H9 (cell line): Measurements from ENCODE around the gene KRT222. TPM values are rescaled to one million over a fixed set of nuclear protein-coding genes. Genes with fewer than 3 reads are reported as not detected.

Source experiments
- DNase-seq: peaks from one replicate; pipeline ENCODE4 v3.0.0-alpha.2; 2017
- H2AFZ ChIP-seq: one replicate; pipeline ENCODE4 v1.6.1; 2013; ENCODE audit warnings: mild to moderate bottlenecking, low read length, control low read depth, moderate library complexity
- H2AK5ac ChIP-seq: 2 replicates; pipeline ENCODE4 v1.6.1; 2013; ENCODE audit warnings: low read length, control low read depth, mixed read lengths; ENCODE audit not compliant: insufficient read length
- H2BK120ac ChIP-seq: one replicate; pipeline ENCODE4 v1.6.1; 2013; ENCODE audit warnings: low read depth, mild to moderate bottlenecking, low read length, control low read depth, inconsistent platforms; ENCODE audit not compliant: poor library complexity, severe bottlenecking
- H2BK12ac ChIP-seq: 2 replicates; pipeline ENCODE4 v1.6.1; 2013; ENCODE audit warnings: low read length, control low read depth, mixed read lengths, low read depth; ENCODE audit not compliant: insufficient read length
- H2BK15ac ChIP-seq: 2 replicates; pipeline ENCODE4 v1.6.1; 2013; ENCODE audit warnings: low read depth, low read length, control low read depth
- H2BK20ac ChIP-seq: one replicate; pipeline ENCODE4 v1.6.1; 2013; ENCODE audit warnings: low read depth, mild to moderate bottlenecking, low read length, control low read depth, inconsistent platforms; ENCODE audit not compliant: poor library complexity, severe bottlenecking
- H2BK5ac ChIP-seq: 2 replicates; pipeline ENCODE4 v1.6.1; 2013; ENCODE audit warnings: low read length, control low read depth, mixed read lengths; ENCODE audit not compliant: insufficient read length
- H3K14ac ChIP-seq: 2 replicates; pipeline ENCODE4 v1.6.1; 2013; ENCODE audit warnings: low read length, control low read depth; ENCODE audit not compliant: insufficient read depth
- H3K18ac ChIP-seq: 2 replicates; pipeline ENCODE4 v1.6.1; 2013; ENCODE audit warnings: low read depth, mild to moderate bottlenecking, mixed read lengths, low read length, control low read depth; ENCODE audit not compliant: insufficient read length
- H3K23ac ChIP-seq: 2 replicates; pipeline ENCODE4 v1.6.1; 2013; ENCODE audit warnings: low read length, control low read depth, mixed read lengths, low read depth; ENCODE audit not compliant: insufficient read length
- H3K23me2 ChIP-seq: 2 replicates; pipeline ENCODE4 v1.6.1; 2013; ENCODE audit warnings: low read depth, mild to moderate bottlenecking, mixed read lengths, low read length, control low read depth; ENCODE audit not compliant: insufficient read length, poor library complexity, severe bottlenecking
- H3K27ac ChIP-seq: 2 replicates; pipeline ENCODE4 v1.5.1; 2013; ENCODE audit warnings: low read length, control low read depth, mixed read lengths, low read depth; ENCODE audit not compliant: insufficient read length
- H3K27me3 ChIP-seq: 2 replicates; pipeline ENCODE4 v1.6.1; 2013; ENCODE audit warnings: low read length, control low read depth, inconsistent platforms; ENCODE audit not compliant: insufficient read depth
- H3K4ac ChIP-seq: 2 replicates; pipeline ENCODE4 v1.6.1; 2013; ENCODE audit warnings: low read depth, mild to moderate bottlenecking, control low read depth, inconsistent platforms, low read length, moderate library complexity
- H3K4me1 ChIP-seq: 2 replicates; pipeline ENCODE4 v1.6.1; 2013; ENCODE audit warnings: low read length, control low read depth, inconsistent platforms; ENCODE audit not compliant: insufficient read depth
- H3K4me2 ChIP-seq: 2 replicates; pipeline ENCODE4 v1.6.1; 2013; ENCODE audit warnings: low read length, control low read depth, mixed read lengths; ENCODE audit not compliant: insufficient read length, insufficient read depth
- H3K56ac ChIP-seq: 2 replicates; pipeline ENCODE4 v1.6.1; 2013; ENCODE audit warnings: low read depth, mild to moderate bottlenecking, mixed read lengths, low read length, control low read depth; ENCODE audit not compliant: insufficient read length
- H3K79me1 ChIP-seq: 2 replicates; pipeline ENCODE4 v1.6.1; 2013; ENCODE audit warnings: low read depth, mild to moderate bottlenecking, moderate library complexity, low read length, control low read depth, inconsistent platforms; ENCODE audit not compliant: insufficient read depth, poor library complexity, severe bottlenecking
- H3K79me2 ChIP-seq: 2 replicates; pipeline ENCODE4 v1.6.1; 2013; ENCODE audit warnings: low read length, control low read depth, inconsistent platforms; ENCODE audit not compliant: insufficient read depth
- H3K9ac ChIP-seq: 2 replicates; pipeline ENCODE4 v1.6.1; 2013; ENCODE audit warnings: low read length, control low read depth, mixed read lengths; ENCODE audit not compliant: insufficient read length; ENCODE audit errors: extremely low read depth
- H3K9me3 ChIP-seq: one replicate; pipeline ENCODE4 v1.6.1; 2013; ENCODE audit warnings: low read depth, low read length, inconsistent platforms; ENCODE audit not compliant: control insufficient read depth
- H3T11ph ChIP-seq: one replicate; pipeline ENCODE4 v1.6.1; 2013; ENCODE audit warnings: mild to moderate bottlenecking, low read length, control low read depth, inconsistent platforms
- H4K20me1 ChIP-seq: one replicate; pipeline ENCODE4 v1.6.1; 2013; ENCODE audit not compliant: control insufficient read depth, insufficient read length, insufficient read depth
- H4K5ac ChIP-seq: 2 replicates; pipeline ENCODE4 v1.6.1; 2013; ENCODE audit warnings: low read depth, mild to moderate bottlenecking, mixed read lengths, low read length, control low read depth; ENCODE audit not compliant: insufficient read length
- H4K8ac ChIP-seq: replicated peaks from 2 replicates; pipeline ENCODE4 v1.6.1; 2013; ENCODE audit warnings: low read length, control low read depth, mixed read lengths, low read depth; ENCODE audit not compliant: insufficient read length
- H4K91ac ChIP-seq: 2 replicates; pipeline ENCODE4 v1.6.1; 2013; ENCODE audit warnings: low read depth, mild to moderate bottlenecking, moderate library complexity, mixed read lengths, low read length, control low read depth; ENCODE audit not compliant: insufficient read length
- H3K27ac Mint-ChIP-seq, 3 experiments: 2 replicates in 2 of 3; 3 replicates in 1 of 3; pipeline ENCODE4 v1.8.0; 2020 to 2021; ENCODE audit warnings: mixed read lengths in 3 of 3, mild to moderate bottlenecking in 1 of 3, moderate library complexity in 1 of 3
- H3K27me3 Mint-ChIP-seq: 2 replicates; pipeline ENCODE4 v1.8.0; 2021; ENCODE audit warnings: low read depth, mild to moderate bottlenecking, moderate library complexity, mixed read lengths
- H3K36me3 Mint-ChIP-seq, 3 experiments: 2 replicates in 2 of 3; 3 replicates in 1 of 3; pipeline ENCODE4 v1.8.0; 2020 to 2021; ENCODE audit warnings: low read depth in 3 of 3, mixed read lengths in 3 of 3; ENCODE audit not compliant: insufficient read depth in 1 of 3
- H3K4me1 Mint-ChIP-seq, 2 experiments: 2 replicates each; pipeline ENCODE4 v1.8.0; 2020; ENCODE audit warnings: mixed read lengths in 2 of 2
- H3K4me3 Mint-ChIP-seq, 2 experiments: 2 replicates in 1 of 2; 3 replicates in 1 of 2; pipeline ENCODE4 v1.8.0; 2020 to 2021; ENCODE audit warnings: mild to moderate bottlenecking in 2 of 2, mixed read lengths in 2 of 2, moderate library complexity in 1 of 2
- H3K9me3 Mint-ChIP-seq, 2 experiments: 2 replicates in 1 of 2; 3 replicates in 1 of 2; pipeline ENCODE4 v1.8.0; 2020; ENCODE audit warnings: mild to moderate bottlenecking in 2 of 2, mixed read lengths in 2 of 2, moderate library complexity in 1 of 2
- CTCF ChIP-seq: fragments of 200-600 bp; sonication (generic); conservative IDR thresholded peaks from 3 replicates; pipeline ENCODE4 v1.8.0; 2021; ENCODE audit warnings: antibody characterized with exemption, mild to moderate bottlenecking
- WGBS: extraction: QIAGEN DNeasy Blood & Tissue Kit; methylation state at CpG from one replicate; pipeline ENCODE4 v1.1.7; 2013; ENCODE audit warnings: missing lambda C conversion rate, low lambda C conversion rate, mixed read lengths; ENCODE audit not compliant: insufficient read length; ENCODE audit errors: extremely low coverage; 5-methylcytosine and 5-hydroxymethylcytosine counted together
- total RNA-seq: library from RNA; stranded (reverse); gene quantifications from 2 replicates; pipeline ENCODE4 v1.2.1, GENCODE V29; 2021

The KRT222 gene
- total RNA-seq, 1 experiment from 2014 or later, result 0.13 TPM

GRCh38 chr17:40695874-40696472 is 31.0 kb upstream of the KRT222 start:
- Histone ChIP-seq H3K14ac (no peak overlapping the region), H2AFZ (no peak overlapping the region), H3K27ac (no peak overlapping the region), H4K8ac (no peak overlapping the region), H3K23ac (no peak overlapping the region), H3K4me1 (no peaks in the 10 kb centered on the region), H2BK120ac (no peak overlapping the region), H2BK12ac (no peak overlapping the region), H2BK20ac (no peak overlapping the region), H3K9ac (no peak overlapping the region), H3K27me3 (no peaks in the 10 kb centered on the region), H2BK5ac (no peak overlapping the region), H3K79me1 (no peaks in the 10 kb centered on the region), H4K5ac (no peak overlapping the region), H3K9me3 (no peaks in the 10 kb centered on the region), H3K4ac (no peak overlapping the region), H3K79me2 (no peaks in the 10 kb centered on the region), H4K91ac (no peak overlapping the region), H4K20me1 (no peaks in the 10 kb centered on the region), H3K18ac (no peak overlapping the region), H2AK5ac (no peak overlapping the region), H3K56ac (no peak overlapping the region), H3T11ph (no peak overlapping the region), H3K4me2 (no peak overlapping the region), H2BK15ac (no peak overlapping the region), H3K23me2 (no peaks in the 10 kb centered on the region)
- no peaks in the 10 kb centered on the region for H3K9me3 Mint-ChIP-seq
- no peaks in the 10 kb centered on the region for H3K36me3 Mint-ChIP-seq
- no peak for TF ChIP-seq CTCF
- peaks cover 4 to 9% of the 10 kb centered on the region in 2 experiments; a peak in 3 of 4 replicates for H3K4me1 Mint-ChIP-seq
- no peak overlapping the region for H3K4me3 Mint-ChIP-seq
- H3K27ac Mint-ChIP-seq, result peak overlapping the region in 1 of 3 experiments; percentile 11; a peak in 1 of 7 replicates
- WGBS, result no CpG with 5 or more reads among the region's 6 CpGs
- no peak for DNase-seq
- H3K27me3 Mint-ChIP-seq, result 0 out of 2 replicates have a peak, but pooled peaks cover 4% of the 10 kb centered on the region
